Gastroesophageal sphincter (tissue), 4 donors: Measurements from ENCODE around the gene CD84. TPM values are rescaled to one million over a fixed set of nuclear protein-coding genes. Genes with fewer than 3 reads are reported as not detected.

Source experiments
- ATAC-seq: fragments of 150-250 bp; one replicate; pipeline ENCODE4 v1.9.1; 2016; ENCODE audit warnings: mild to moderate bottlenecking, moderate library complexity
- H3K27ac ChIP-seq, 4 donors: fragments of 200-600 bp; sonication (generic) in 3 of 4; 1 replicate in 3 of 4; 2 replicates in 1 of 4; pipeline ENCODE4 v1.5.1; 2016 to 2019
- H3K27me3 ChIP-seq: fragments of 200-600 bp; sonication (generic); one replicate; pipeline ENCODE4 v1.5.1; 2019
- H3K36me3 ChIP-seq, 2 donors: fragments of 200-600 bp; sonication (generic); one replicate each; pipeline ENCODE4 v1.5.1; 2019; ENCODE audit warnings: control low read depth in 1 of 2
- H3K4me1 ChIP-seq, 3 donors: fragments of 200-600 bp; sonication (generic); 1 replicate in 2 of 3; 2 replicates in 1 of 3; pipeline ENCODE4 v1.5.1; 2016 to 2019; ENCODE audit warnings: control low read depth in 2 of 3
- H3K4me3 ChIP-seq, 2 donors: fragments of 200-600 bp; sonication (generic); one replicate each; pipeline ENCODE4 v1.5.1; 2019; ENCODE audit warnings: mild to moderate bottlenecking in 1 of 2, moderate library complexity in 1 of 2
- H3K9me3 ChIP-seq, 3 donors: fragments of 200-600 bp; sonication (generic); one replicate each; pipeline ENCODE4 v1.5.1; 2017 to 2019; ENCODE audit warnings: control low read depth in 2 of 3
- EP300 ChIP-seq: sonication (generic); formaldehyde crosslinking; IDR thresholded peaks from one replicate; pipeline ENCODE4 v1.6.1; 2017; ENCODE audit warnings: antibody characterized with exemption, mild to moderate bottlenecking
- POLR2A ChIP-seq, 2 donors: fragments of 450-650 bp; IDR thresholded peaks; one replicate each; pipeline ENCODE4 v1.6.1; 2017; ENCODE audit warnings: antibody characterized with exemption in 2 of 2, mild to moderate bottlenecking in 2 of 2, moderate library complexity in 1 of 2
- POLR2AphosphoS5 ChIP-seq: sonication (generic); formaldehyde crosslinking; IDR thresholded peaks from one replicate; pipeline ENCODE4 v1.6.1; 2017; ENCODE audit warnings: antibody characterized with exemption
- WGBS, 2 donors: methylation state at CpG; one replicate each; pipeline ENCODE4 v1.1.5; 2018; ENCODE audit warnings: low coverage in 1 of 2; 5-methylcytosine and 5-hydroxymethylcytosine counted together
- total RNA-seq, 4 donors: library from RNA; depleted of rRNA; stranded (reverse); fragments of >200 nt; gene quantifications; one replicate each; pipeline ENCODE4 v1.1.0, GENCODE V29; 2016
- TF ChIP-seq, protein P1 (sequence below), 4 experiments: fragments of 200-600 bp in 2 of 4; fragments of 450-650 bp in 2 of 4; sonication (generic) in 1 of 4; IDR thresholded peaks; one replicate each; pipeline ENCODE4 v1.5.1; 2017 to 2019; ENCODE audit warnings: antibody characterized with exemption in 4 of 4, mild to moderate bottlenecking in 2 of 4, moderate library complexity in 2 of 4

CD84 gene
- total RNA-seq, 4 donors from 2014 or later, result 3.0 to 6.7 (median 4.3) TPM

DNA sequence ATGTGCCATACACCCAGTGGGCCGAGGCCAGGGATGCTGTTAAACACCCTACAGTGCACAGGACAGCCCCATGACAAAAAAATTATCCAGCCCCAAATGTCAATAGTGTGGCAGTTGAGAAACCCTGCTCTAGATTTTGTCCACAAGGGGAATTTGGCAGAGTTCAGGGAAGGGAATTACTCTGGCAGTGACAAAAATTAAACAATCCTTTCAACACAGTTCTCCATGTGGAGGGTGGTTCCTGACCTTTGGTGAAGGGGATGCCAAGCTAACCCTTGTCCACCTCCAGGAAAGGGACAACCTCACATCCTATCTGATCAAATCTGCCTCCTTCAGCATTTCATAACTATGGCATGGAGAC lies 28.4 kb upstream of the CD84 start:
- Histone ChIP-seq H3K4me1 (no peaks in the 10 kb centered on the region), H3K27ac (no peak overlapping the region), H3K27me3 (peaks cover 23% of the 10 kb centered on the region), H3K9me3 (peaks cover 0 to 7% (median 0%) of the 10 kb centered on the region in 3 donors), H3K36me3 (no peaks in the 10 kb centered on the region), H3K4me3 (no peak overlapping the region)
- 80% methylated on average over 1 of the region's 1 CpG; no CpG with 5 or more reads in 1 of the 2 donors for WGBS, 2 donors
- TF ChIP-seq EP300 (no peak), POLR2A (IDR thresholded peaks at IDR 0.05) (no peak), POLR2AphosphoS5 (no peak)
- TF ChIP-seq, protein P1, sequence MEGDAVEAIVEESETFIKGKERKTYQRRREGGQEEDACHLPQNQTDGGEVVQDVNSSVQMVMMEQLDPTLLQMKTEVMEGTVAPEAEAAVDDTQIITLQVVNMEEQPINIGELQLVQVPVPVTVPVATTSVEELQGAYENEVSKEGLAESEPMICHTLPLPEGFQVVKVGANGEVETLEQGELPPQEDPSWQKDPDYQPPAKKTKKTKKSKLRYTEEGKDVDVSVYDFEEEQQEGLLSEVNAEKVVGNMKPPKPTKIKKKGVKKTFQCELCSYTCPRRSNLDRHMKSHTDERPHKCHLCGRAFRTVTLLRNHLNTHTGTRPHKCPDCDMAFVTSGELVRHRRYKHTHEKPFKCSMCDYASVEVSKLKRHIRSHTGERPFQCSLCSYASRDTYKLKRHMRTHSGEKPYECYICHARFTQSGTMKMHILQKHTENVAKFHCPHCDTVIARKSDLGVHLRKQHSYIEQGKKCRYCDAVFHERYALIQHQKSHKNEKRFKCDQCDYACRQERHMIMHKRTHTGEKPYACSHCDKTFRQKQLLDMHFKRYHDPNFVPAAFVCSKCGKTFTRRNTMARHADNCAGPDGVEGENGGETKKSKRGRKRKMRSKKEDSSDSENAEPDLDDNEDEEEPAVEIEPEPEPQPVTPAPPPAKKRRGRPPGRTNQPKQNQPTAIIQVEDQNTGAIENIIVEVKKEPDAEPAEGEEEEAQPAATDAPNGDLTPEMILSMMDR (IDR thresholded peaks at IDR 0.05), result no peak
- no peak for ATAC-seq

DNA sequence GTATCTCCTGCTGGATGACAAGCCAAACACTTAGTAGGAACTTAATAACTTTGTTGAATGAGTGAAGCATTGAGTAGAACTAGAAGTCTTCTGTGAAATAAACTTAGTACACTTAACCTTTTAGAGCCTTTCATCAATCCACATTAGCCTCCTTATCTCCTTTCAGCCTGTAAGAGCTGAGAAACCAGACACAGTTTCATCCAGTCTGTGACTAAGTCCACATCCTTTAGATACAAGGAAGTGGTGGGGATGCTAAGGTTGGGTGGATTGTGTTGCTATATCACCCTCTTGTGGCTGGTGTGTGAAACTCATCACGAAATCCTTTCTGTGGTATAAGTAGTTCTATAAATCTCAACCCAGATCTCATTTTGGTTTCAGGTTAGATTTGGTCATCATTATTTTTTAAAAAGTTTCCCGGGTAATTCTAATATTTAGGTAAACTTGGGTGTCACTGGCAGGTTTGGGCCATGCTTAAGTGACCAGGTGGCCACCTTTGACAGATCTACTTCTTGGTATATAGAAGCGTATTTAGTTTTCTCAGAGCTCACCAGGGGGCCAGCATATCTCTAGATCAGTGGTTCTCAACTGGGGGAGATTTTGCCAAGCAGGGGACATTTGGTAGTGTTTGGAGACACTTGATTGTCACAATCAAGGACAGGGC lies 27.8 kb upstream of the CD84 start:
- no peak for TF ChIP-seq POLR2AphosphoS5
- TF ChIP-seq, protein P1 (IDR thresholded peaks at IDR 0.05), result peak; percentile 13 to 47 (median 38)
- Histone ChIP-seq H3K36me3 (no peaks in the 10 kb centered on the region), H3K4me1 (no peaks in the 10 kb centered on the region), H3K9me3 (peaks cover 0 to 12% (median 0%) of the 10 kb centered on the region in 3 donors), H3K27ac (no peak overlapping the region), H3K27me3 (peaks cover 23% of the 10 kb centered on the region), H3K4me3 (no peak overlapping the region)
- ATAC-seq, result no peak
- WGBS, 2 donors, result 0 to 21% methylated on average over 2 to 3 of the region's 3 CpGs

DNA sequence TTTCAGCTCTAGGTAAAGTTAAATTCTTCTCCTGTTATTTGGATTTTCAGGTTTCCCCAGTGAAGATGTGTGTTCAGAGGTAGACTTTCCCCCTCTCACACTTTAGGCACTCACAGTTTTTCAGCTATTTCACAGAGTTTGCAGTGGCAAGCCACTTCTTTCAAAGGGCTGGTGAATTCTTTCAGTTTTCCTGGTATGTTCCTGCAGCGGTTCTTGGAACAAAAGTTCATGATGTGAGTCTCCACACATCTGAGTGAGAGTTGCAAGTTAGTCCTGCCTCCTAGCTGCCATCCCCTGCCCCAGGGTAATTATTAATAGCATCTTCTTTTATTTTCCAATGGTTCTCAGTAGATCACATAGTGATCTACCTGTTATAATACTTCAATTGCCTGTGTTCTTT lies 27.3 kb upstream of the CD84 start:
- Histone ChIP-seq H3K36me3 (no peaks in the 10 kb centered on the region), H3K4me1 (no peaks in the 10 kb centered on the region), H3K4me3 (no peak overlapping the region), H3K27ac (no peak overlapping the region), H3K27me3 (peaks cover 19% of the 10 kb centered on the region), H3K9me3 (peaks cover 0 to 17% (median 0%) of the 10 kb centered on the region in 3 donors)
- ATAC-seq, result no peak
- 60 to 100% methylated on average over 1 of the region's 1 CpG for WGBS, 2 donors
- no peak for TF ChIP-seq POLR2AphosphoS5
- TF ChIP-seq EP300, result no peak
- TF ChIP-seq POLR2A (IDR thresholded peaks at IDR 0.05), result no peak

DNA sequence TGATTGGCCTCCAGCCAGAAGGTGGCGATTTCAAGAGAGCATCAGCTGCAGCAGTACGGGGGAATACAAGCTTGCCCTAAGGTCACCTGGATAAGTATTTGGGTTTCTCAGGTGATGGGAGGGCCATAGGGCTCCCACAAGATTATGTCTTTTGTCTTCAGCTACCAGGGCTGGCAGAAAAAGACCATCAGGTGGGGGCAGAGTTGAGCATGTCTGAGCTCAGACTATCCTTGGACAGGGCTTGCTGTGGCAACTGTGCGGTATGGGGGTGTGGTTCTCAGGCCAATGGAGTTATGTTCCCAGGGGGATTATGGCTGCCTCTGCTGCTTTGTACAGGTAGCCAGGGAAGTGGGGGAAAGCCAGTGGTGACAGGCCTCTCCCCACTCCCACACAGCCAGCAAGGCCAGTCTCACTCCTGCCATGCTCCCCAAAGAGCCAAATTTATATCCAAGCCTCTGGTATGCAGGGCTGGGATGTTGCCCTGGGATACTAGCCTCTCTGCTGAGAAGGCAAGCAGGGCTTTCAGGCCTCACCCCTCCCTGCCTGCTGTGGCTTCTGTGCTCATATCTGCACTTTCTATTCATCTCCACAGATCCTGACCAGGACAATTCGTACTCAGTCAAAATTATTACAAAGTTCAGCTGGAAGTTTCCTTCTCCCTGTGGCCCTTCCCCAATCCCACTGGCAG lies 26.6 kb upstream of the CD84 start:
- H3K4me1 ChIP-seq, result no peaks in the 10 kb centered on the region
- no peaks in the 10 kb centered on the region for H3K36me3 ChIP-seq
- no peak for ATAC-seq
- TF ChIP-seq EP300 (no peak), POLR2A (IDR thresholded peaks at IDR 0.05) (no peak)
- no peak overlapping the region for H3K4me3 ChIP-seq
- WGBS, 2 donors, result 27% methylated on average over 2 of the region's 4 CpGs; no CpG with 5 or more reads in 1 of the 2 donors
- peaks cover 0 to 24% (median 0%) of the 10 kb centered on the region in 3 donors for H3K9me3 ChIP-seq
- no peak overlapping the region for H3K27ac ChIP-seq
- peaks cover 18% of the 10 kb centered on the region for H3K27me3 ChIP-seq

DNA sequence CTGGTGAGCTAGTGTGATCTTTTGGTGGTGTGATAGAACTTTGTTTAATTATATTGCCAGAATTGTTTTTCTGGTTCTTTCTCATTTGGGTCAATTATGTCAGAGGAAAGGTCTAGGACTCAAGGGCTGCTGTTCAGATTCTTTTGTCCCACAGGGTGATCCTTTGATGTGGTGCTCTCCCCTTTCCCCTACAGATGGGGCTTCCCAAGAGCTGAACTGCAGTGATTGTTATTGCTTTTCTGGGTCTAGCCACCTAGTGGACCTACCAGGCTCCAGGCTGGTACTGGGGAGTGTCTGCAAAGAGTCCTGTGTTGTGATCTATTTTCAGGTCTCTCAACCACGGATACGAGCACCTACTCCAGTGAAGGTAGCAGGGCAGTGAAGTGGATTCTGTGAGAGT lies 25.9 kb upstream of the CD84 start:
- no peak overlapping the region for H3K27ac ChIP-seq
- no peaks in the 10 kb centered on the region for H3K4me1 ChIP-seq
- TF ChIP-seq POLR2A (IDR thresholded peaks at IDR 0.05) (no peak), POLR2AphosphoS5 (no peak), EP300 (no peak)
- TF ChIP-seq, protein P1 (IDR thresholded peaks at IDR 0.05), result no peak
- H3K4me3 ChIP-seq, result no peak overlapping the region
- ATAC-seq, result no peak
- peaks cover 18% of the 10 kb centered on the region for H3K27me3 ChIP-seq
- no peaks in the 10 kb centered on the region for H3K36me3 ChIP-seq
- 70% methylated on average over 2 of the region's 2 CpGs; no CpG with 5 or more reads in 1 of the 2 donors for WGBS, 2 donors
- peaks cover 0 to 31% (median 0%) of the 10 kb centered on the region in 3 donors for H3K9me3 ChIP-seq

DNA sequence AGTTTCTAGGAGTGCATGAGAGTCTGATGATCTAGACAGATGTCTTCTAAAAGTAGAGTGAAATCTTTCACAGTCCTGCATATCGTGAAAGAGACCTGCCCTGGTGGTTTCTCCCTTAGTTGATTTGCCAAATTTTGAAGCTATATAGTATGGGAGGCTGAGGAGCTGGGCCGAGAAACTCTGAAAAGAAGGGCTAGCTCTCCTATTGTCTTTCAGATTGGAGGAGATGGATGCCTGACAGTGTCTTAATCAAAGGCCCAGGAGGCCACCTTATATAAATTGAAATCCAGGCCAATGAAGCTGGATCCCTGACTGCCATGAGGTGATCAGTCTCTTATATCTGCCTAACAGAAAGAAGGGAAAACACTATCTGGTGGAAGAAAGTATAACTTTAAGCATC lies 18.4 kb upstream of the CD84 start:
- no peak for ATAC-seq
- Histone ChIP-seq H3K27me3 (no peaks in the 10 kb centered on the region), H3K9me3 (peaks cover 0 to 45% (median 0%) of the 10 kb centered on the region in 3 donors), H3K36me3 (no peaks in the 10 kb centered on the region), H3K4me3 (no peak overlapping the region), H3K27ac (no peak overlapping the region), H3K4me1 (no peaks in the 10 kb centered on the region)
- WGBS, 2 donors, result 53% methylated on average over 2 of the region's 2 CpGs; no CpG with 5 or more reads in 1 of the 2 donors
- no peak for TF ChIP-seq EP300
- TF ChIP-seq POLR2AphosphoS5, result no peak
- TF ChIP-seq POLR2A (IDR thresholded peaks at IDR 0.05), result no peak
- TF ChIP-seq, protein P1 (IDR thresholded peaks at IDR 0.05), result no peak
